T-helper 1 cell treated with Interleukin-12 subunit alpha and Interleukin-12 subunit beta and Interleukin-4 antibody, amounts not matched to agents 30 μg/mL and 1 μg/mL, for 36 hours (primary cell): ENCODE measurements around the gene MYH15.

ENCODE experiments used
- H3K27ac Mint-ChIP-seq: one replicate; pipeline ENCODE4 v1.8.0; 2021; ENCODE audit warnings: mild to moderate bottlenecking, mixed read lengths
- H3K27me3 Mint-ChIP-seq: one replicate; pipeline ENCODE4 v1.8.0; 2021; ENCODE audit warnings: low read depth, mixed read lengths
- H3K36me3 Mint-ChIP-seq: one replicate; pipeline ENCODE4 v1.8.0; 2021; ENCODE audit warnings: low read depth, mixed read lengths
- H3K4me1 Mint-ChIP-seq: one replicate; pipeline ENCODE4 v1.8.0; 2021; ENCODE audit warnings: low read depth, mixed read lengths
- H3K4me3 Mint-ChIP-seq: one replicate; pipeline ENCODE4 v1.8.0; 2021; ENCODE audit warnings: mild to moderate bottlenecking, moderate library complexity, mixed read lengths
- H3K9me3 Mint-ChIP-seq: one replicate; pipeline ENCODE4 v1.8.0; 2021; ENCODE audit warnings: mixed read lengths

MYH15 gene

GRCh38 chr3:108495717-108496116 lies 14.7 kb downstream of the MYH15 start:
- no peaks in the 10 kb centered on the region for H3K9me3 Mint-ChIP-seq
- H3K4me3 Mint-ChIP-seq = no peak overlapping the region
- no peaks in the 10 kb centered on the region for H3K27me3 Mint-ChIP-seq
- no peaks in the 10 kb centered on the region for H3K4me1 Mint-ChIP-seq
- no peaks in the 10 kb centered on the region for H3K36me3 Mint-ChIP-seq
- no peak overlapping the region for H3K27ac Mint-ChIP-seq

- no peaks in the 10 kb centered on the region for H3K27me3 Mint-ChIP-seq
- H3K4me1 Mint-ChIP-seq = no peaks in the 10 kb centered on the region
- H3K4me3 Mint-ChIP-seq = no peak overlapping the region
- no peak overlapping the region for H3K27ac Mint-ChIP-seq
- H3K9me3 Mint-ChIP-seq = no peaks in the 10 kb centered on the region
- no peaks in the 10 kb centered on the region for H3K36me3 Mint-ChIP-seq
These were observed 15.4 kb downstream of the MYH15 start for GRCh38 chr3:108494906-108495531.

GRCh38 chr3:108493862-108494261 lies 16.5 kb downstream of the MYH15 start:
- Mint-ChIP-seq H3K4me3 (no peak overlapping the region), H3K27ac (no peak overlapping the region), H3K36me3 (no peaks in the 10 kb centered on the region), H3K4me1 (peaks cover 2% of the 10 kb centered on the region), H3K9me3 (no peaks in the 10 kb centered on the region), H3K27me3 (no peaks in the 10 kb centered on the region)

GRCh38 chr3:108491456-108491855 lies 18.9 kb downstream of the MYH15 start:
- H3K4me3 Mint-ChIP-seq = no peak overlapping the region
- H3K27me3 Mint-ChIP-seq = peaks cover 5% of the 10 kb centered on the region
- no peak overlapping the region for H3K27ac Mint-ChIP-seq
- no peaks in the 10 kb centered on the region for H3K36me3 Mint-ChIP-seq
- H3K4me1 Mint-ChIP-seq = peaks cover 2% of the 10 kb centered on the region
- no peaks in the 10 kb centered on the region for H3K9me3 Mint-ChIP-seq

GRCh38 chr3:108489776-108490175 lies 20.6 kb downstream of the MYH15 start:
- H3K4me1 Mint-ChIP-seq = peaks cover 2% of the 10 kb centered on the region
- peaks cover 9% of the 10 kb centered on the region for H3K27me3 Mint-ChIP-seq
- no peak overlapping the region for H3K27ac Mint-ChIP-seq
- H3K36me3 Mint-ChIP-seq = no peaks in the 10 kb centered on the region
- H3K9me3 Mint-ChIP-seq = no peaks in the 10 kb centered on the region
- no peak overlapping the region for H3K4me3 Mint-ChIP-seq

- Mint-ChIP-seq H3K4me1 (peaks cover 2% of the 10 kb centered on the region), H3K9me3 (no peaks in the 10 kb centered on the region), H3K36me3 (no peaks in the 10 kb centered on the region), H3K4me3 (no peak overlapping the region), H3K27me3 (peaks cover 9% of the 10 kb centered on the region), H3K27ac (no peak overlapping the region)
These were observed 21.8 kb downstream of the MYH15 start for GRCh38 chr3:108488631-108489030.

GRCh38 chr3:108487439-108487838 lies 23.0 kb downstream of the MYH15 start:
- Mint-ChIP-seq H3K36me3 (no peaks in the 10 kb centered on the region), H3K9me3 (no peaks in the 10 kb centered on the region), H3K27me3 (peaks cover 9% of the 10 kb centered on the region), H3K27ac (no peak overlapping the region), H3K4me1 (peaks cover 2% of the 10 kb centered on the region), H3K4me3 (no peak overlapping the region)

- Mint-ChIP-seq H3K36me3 (no peaks in the 10 kb centered on the region), H3K27me3 (peaks cover 9% of the 10 kb centered on the region), H3K9me3 (no peaks in the 10 kb centered on the region), H3K27ac (no peak overlapping the region), H3K4me1 (peaks cover 2% of the 10 kb centered on the region), H3K4me3 (no peak overlapping the region)
These were observed 23.5 kb downstream of the MYH15 start for GRCh38 chr3:108486941-108487340.

GRCh38 chr3:108486338-108486737 lies 24.1 kb downstream of the MYH15 start:
- no peak overlapping the region for H3K27ac Mint-ChIP-seq
- no peaks in the 10 kb centered on the region for H3K9me3 Mint-ChIP-seq
- peaks cover 9% of the 10 kb centered on the region for H3K27me3 Mint-ChIP-seq
- peaks cover 2% of the 10 kb centered on the region for H3K4me1 Mint-ChIP-seq
- H3K4me3 Mint-ChIP-seq = no peak overlapping the region
- H3K36me3 Mint-ChIP-seq = no peaks in the 10 kb centered on the region

- Mint-ChIP-seq H3K27ac (no peak overlapping the region), H3K4me3 (no peak overlapping the region), H3K36me3 (no peaks in the 10 kb centered on the region), H3K4me1 (peaks cover 2% of the 10 kb centered on the region), H3K9me3 (no peaks in the 10 kb centered on the region), H3K27me3 (peaks cover 9% of the 10 kb centered on the region)
These were observed 25.2 kb downstream of the MYH15 start for GRCh38 chr3:108485146-108485545.

GRCh38 chr3:108479224-108479623 lies 31.2 kb downstream of the MYH15 start:
- H3K4me1 Mint-ChIP-seq = no peaks in the 10 kb centered on the region
- peaks cover 7% of the 10 kb centered on the region for H3K27me3 Mint-ChIP-seq
- no peak overlapping the region for H3K27ac Mint-ChIP-seq
- no peak overlapping the region for H3K4me3 Mint-ChIP-seq
- no peaks in the 10 kb centered on the region for H3K36me3 Mint-ChIP-seq
- H3K9me3 Mint-ChIP-seq = no peaks in the 10 kb centered on the region

- H3K4me3 Mint-ChIP-seq = no peak overlapping the region
- no peaks in the 10 kb centered on the region for H3K4me1 Mint-ChIP-seq
- peaks cover 16% of the 10 kb centered on the region for H3K27me3 Mint-ChIP-seq
- no peaks in the 10 kb centered on the region for H3K9me3 Mint-ChIP-seq
- no peaks in the 10 kb centered on the region for H3K36me3 Mint-ChIP-seq
- H3K27ac Mint-ChIP-seq = no peak overlapping the region
These were observed 32.8 kb downstream of the MYH15 start for GRCh38 chr3:108477511-108478147.

- Mint-ChIP-seq H3K4me3 (no peak overlapping the region), H3K4me1 (no peaks in the 10 kb centered on the region), H3K27me3 (peaks cover 19% of the 10 kb centered on the region), H3K9me3 (no peaks in the 10 kb centered on the region), H3K36me3 (no peaks in the 10 kb centered on the region), H3K27ac (no peak overlapping the region)
These were observed 35.1 kb downstream of the MYH15 start for GRCh38 chr3:108475220-108475782.

GRCh38 chr3:108474581-108474980 lies 35.8 kb downstream of the MYH15 start:
- Mint-ChIP-seq H3K27ac (no peak overlapping the region), H3K9me3 (no peaks in the 10 kb centered on the region), H3K36me3 (no peaks in the 10 kb centered on the region), H3K4me1 (no peaks in the 10 kb centered on the region), H3K4me3 (no peak overlapping the region), H3K27me3 (peaks cover 19% of the 10 kb centered on the region)

- Mint-ChIP-seq H3K36me3 (no peaks in the 10 kb centered on the region), H3K4me3 (no peak overlapping the region), H3K27ac (no peak overlapping the region), H3K27me3 (peaks cover 17% of the 10 kb centered on the region), H3K4me1 (no peaks in the 10 kb centered on the region), H3K9me3 (no peaks in the 10 kb centered on the region)
These were observed 36.7 kb downstream of the MYH15 start for GRCh38 chr3:108473711-108474110.
